HepG2 (cell line): ENCODE results near the gene TTC28. TPM values are rescaled to one million over a fixed set of nuclear protein-coding genes. Genes with fewer than 3 reads are reported as not detected.

ENCODE experiments used
- MAFG ChIP-seq: sonication (generic); formaldehyde crosslinking; IDR thresholded peaks from 2 replicates; pipeline ENCODE4 v1.5.1; 2020; ENCODE audit warnings: mild to moderate bottlenecking, missing genetic modification reagents
- MAFK ChIP-seq, 2 experiments: IDR thresholded peaks in 1 of 2; conservative IDR thresholded peaks in 1 of 2; 2 replicates each; pipeline ENCODE4 v1.6.1; 2011; ENCODE audit warnings: improper control_type of control experiment in 2 of 2, low read length in 2 of 2
- NR1H2 ChIP-seq: sonication (generic); formaldehyde crosslinking; IDR thresholded peaks from 2 replicates; pipeline ENCODE4 v1.8.1; 2022; ENCODE audit warnings: low read depth, missing genetic modification reagents, borderline replicate concordance
- POLR2AphosphoS2 ChIP-seq: IDR thresholded peaks from 2 replicates; pipeline ENCODE4 v1.6.1; 2011; ENCODE audit warnings: low read depth, low read length, improper control_type of control experiment
- polyA plus RNA-seq, 8 experiments: library from polyadenylated mRNA; depleted of rRNA in 3 of 8; stranded (reverse) in 7 of 8; unstranded in 1 of 8; fragments of >200 nt; fragmentation: Illumina TruSeq in 4 of 8; extraction: Trizol in 4 of 8; gene quantifications; 2 replicates each; pipeline versions ENCODE4 v1.2.1 to v1.2.3, GENCODE V29; 2011 to 2016; ENCODE audit warnings: low read depth in 4 of 8, missing spikeins in 1 of 8, mixed read lengths in 1 of 8; ENCODE audit not compliant: insufficient read depth in 1 of 8
- total RNA-seq, 5 experiments: library from RNA; depleted of rRNA; stranded (reverse); fragments of >200 nt; fragmentation: Illumina TruSeq; extraction: Trizol; gene quantifications; 2 replicates each; pipeline ENCODE4 v1.2.3, GENCODE V29; 2016; ENCODE audit warnings: low read depth in 1 of 5
- TF ChIP-seq, protein P1 (sequence below): sonication (generic); formaldehyde crosslinking; IDR thresholded peaks from 2 replicates; pipeline ENCODE4 v1.8.1; 2023; ENCODE audit warnings: mild to moderate bottlenecking, moderate library complexity, missing genetic modification reagents
- TF ChIP-seq, protein P2 (sequence below): IDR thresholded peaks from 2 replicates; pipeline ENCODE4 v1.6.1; 2016; ENCODE audit warnings: low read depth, missing genetic modification reagents, missing compliant biosample characterization

The TTC28 gene
- total and polyA plus RNA-seq, 2 of the 13 experiments (the other 11 are each of a cell fraction or from before 2014, with no cell fraction given) = 4.2 to 13.1 TPM

DNA sequence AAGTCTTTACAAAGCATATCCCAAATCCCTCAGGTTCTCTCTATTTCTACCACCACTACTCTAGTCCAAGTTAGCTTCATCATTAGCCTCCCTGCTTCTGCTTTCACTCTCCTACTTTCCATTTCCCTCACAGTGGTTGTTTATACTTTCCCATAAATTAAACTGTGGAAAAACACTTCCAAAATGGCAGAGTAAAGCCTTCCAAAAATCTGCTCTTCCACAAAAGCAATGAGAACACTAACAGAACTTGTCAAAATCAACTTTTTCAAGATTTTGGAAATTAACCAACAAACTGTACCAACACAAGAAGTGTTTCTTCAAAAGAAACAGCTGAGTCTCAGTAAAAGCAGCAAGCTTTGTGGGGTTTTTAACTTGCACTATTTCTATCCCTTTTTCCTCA lies 71.8 kb downstream of the TTC28 start (continued):
- no peak for TF ChIP-seq MAFK (conservative IDR thresholded peaks at IDR 0.05 in 1 of 2, IDR thresholded peaks at IDR 0.05 in 1 of 2; ENCODE audit: low read length in 2 of 2)
- TF ChIP-seq NR1H2 = no peak
- TF ChIP-seq, protein P1, sequence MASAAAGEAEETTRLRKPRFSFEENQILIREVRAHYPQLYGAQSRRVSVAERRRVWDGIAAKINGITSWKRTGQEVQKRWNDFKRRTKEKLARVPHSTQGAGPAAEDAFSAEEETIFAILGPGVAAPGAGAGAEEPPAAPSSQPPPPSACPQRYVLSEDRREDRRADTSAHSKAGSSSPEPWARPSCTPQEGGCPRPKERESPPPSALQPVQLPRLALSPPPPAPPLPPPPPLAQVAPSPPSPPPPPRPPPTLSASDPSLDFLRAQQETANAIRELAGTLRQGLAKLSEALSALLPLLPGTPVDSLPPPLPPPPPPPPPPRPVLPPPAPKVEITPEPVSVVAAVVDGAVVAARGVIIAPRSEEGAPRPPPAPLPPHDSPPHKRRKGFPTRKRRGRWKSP (CRISPR knock-in tag) = no peak
- TF ChIP-seq, protein P2, sequence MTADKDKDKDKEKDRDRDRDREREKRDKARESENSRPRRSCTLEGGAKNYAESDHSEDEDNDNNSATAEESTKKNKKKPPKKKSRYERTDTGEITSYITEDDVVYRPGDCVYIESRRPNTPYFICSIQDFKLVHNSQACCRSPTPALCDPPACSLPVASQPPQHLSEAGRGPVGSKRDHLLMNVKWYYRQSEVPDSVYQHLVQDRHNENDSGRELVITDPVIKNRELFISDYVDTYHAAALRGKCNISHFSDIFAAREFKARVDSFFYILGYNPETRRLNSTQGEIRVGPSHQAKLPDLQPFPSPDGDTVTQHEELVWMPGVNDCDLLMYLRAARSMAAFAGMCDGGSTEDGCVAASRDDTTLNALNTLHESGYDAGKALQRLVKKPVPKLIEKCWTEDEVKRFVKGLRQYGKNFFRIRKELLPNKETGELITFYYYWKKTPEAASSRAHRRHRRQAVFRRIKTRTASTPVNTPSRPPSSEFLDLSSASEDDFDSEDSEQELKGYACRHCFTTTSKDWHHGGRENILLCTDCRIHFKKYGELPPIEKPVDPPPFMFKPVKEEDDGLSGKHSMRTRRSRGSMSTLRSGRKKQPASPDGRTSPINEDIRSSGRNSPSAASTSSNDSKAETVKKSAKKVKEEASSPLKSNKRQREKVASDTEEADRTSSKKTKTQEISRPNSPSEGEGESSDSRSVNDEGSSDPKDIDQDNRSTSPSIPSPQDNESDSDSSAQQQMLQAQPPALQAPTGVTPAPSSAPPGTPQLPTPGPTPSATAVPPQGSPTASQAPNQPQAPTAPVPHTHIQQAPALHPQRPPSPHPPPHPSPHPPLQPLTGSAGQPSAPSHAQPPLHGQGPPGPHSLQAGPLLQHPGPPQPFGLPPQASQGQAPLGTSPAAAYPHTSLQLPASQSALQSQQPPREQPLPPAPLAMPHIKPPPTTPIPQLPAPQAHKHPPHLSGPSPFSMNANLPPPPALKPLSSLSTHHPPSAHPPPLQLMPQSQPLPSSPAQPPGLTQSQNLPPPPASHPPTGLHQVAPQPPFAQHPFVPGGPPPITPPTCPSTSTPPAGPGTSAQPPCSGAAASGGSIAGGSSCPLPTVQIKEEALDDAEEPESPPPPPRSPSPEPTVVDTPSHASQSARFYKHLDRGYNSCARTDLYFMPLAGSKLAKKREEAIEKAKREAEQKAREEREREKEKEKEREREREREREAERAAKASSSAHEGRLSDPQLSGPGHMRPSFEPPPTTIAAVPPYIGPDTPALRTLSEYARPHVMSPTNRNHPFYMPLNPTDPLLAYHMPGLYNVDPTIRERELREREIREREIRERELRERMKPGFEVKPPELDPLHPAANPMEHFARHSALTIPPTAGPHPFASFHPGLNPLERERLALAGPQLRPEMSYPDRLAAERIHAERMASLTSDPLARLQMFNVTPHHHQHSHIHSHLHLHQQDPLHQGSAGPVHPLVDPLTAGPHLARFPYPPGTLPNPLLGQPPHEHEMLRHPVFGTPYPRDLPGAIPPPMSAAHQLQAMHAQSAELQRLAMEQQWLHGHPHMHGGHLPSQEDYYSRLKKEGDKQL = no peak
- no peak for TF ChIP-seq POLR2AphosphoS2
- TF ChIP-seq MAFG (CRISPR knock-in tag) = no peak
